ENCODE data around the gene AP3S2.

The AP3S2 gene

GRCh38 chr15:89812847-89813320 lies 80.9 kb downstream of the AP3S2 start:
- DNase-seq: no peak

- no peak for DNase-seq
Measured at GRCh38 chr15:89812011-89812846, 81.6 kb downstream of the AP3S2 start.

GRCh38 chr15:89810837-89811236 lies 83.0 kb downstream of the AP3S2 start:
- DNase-seq: no peak

- no peak for DNase-seq
Measured at GRCh38 chr15:89809787-89810148, 84.0 kb downstream of the AP3S2 start.

- DNase-seq: no peak
Measured at GRCh38 chr15:89809093-89809786, 84.6 kb downstream of the AP3S2 start.

- DNase-seq: no peak
Measured at GRCh38 chr15:89808160-89808870, 85.5 kb downstream of the AP3S2 start.

- no peak for DNase-seq
Measured at GRCh38 chr15:89807689-89808088, 86.1 kb downstream of the AP3S2 start.

GRCh38 chr15:89806559-89807550 lies 86.9 kb downstream of the AP3S2 start:
- no peak for DNase-seq

- DNase-seq: no peak
Measured at GRCh38 chr15:89806210-89806558, 87.6 kb downstream of the AP3S2 start.

- no peak for DNase-seq
Measured at GRCh38 chr15:89805241-89806209, 88.3 kb downstream of the AP3S2 start.

GRCh38 chr15:89803941-89804800 lies 89.6 kb downstream of the AP3S2 start:
- no peak for DNase-seq

GRCh38 chr15:89802986-89803824 lies 90.6 kb downstream of the AP3S2 start:
- no peak for DNase-seq

- DNase-seq: no peak
Measured at GRCh38 chr15:89802231-89802928, 91.4 kb downstream of the AP3S2 start.

GRCh38 chr15:89801471-89802195 lies 92.2 kb downstream of the AP3S2 start:
- DNase-seq: no peak

- no peak for DNase-seq
Measured at GRCh38 chr15:89799918-89800498, 93.8 kb downstream of the AP3S2 start.

- DNase-seq: no peak
Measured at GRCh38 chr15:89799011-89799911, 94.5 kb downstream of the AP3S2 start.

Data from NCI-H1436 treated with DMSO at 0.1 percent for 48 hours (cell line).